ENCODE results near the gene CYTL1. TPM values are rescaled to one million over a fixed set of nuclear protein-coding genes. Genes with fewer than 3 reads are reported as not detected.

The CYTL1 gene
- total and polyA plus RNA-seq, 2 of the 13 experiments (the other 11 are each of a cell fraction or from before 2014, with no cell fraction given) = not detected

GRCh38 chr4:5024673-5025072 is 5.4 kb upstream of the CYTL1 start (continued):
- no peak for TF ChIP-seq SIN3A (IDR thresholded peaks at IDR 0.05; ENCODE audit: borderline replicate concordance, low read depth, low read length)
- TF ChIP-seq MIXL1 (CRISPR knock-in tag; IDR thresholded peaks at IDR 0.05) = no peak
- no peak for TF ChIP-seq ZNF512B (CRISPR knock-in tag; IDR thresholded peaks at IDR 0.05; ENCODE audit: borderline replicate concordance)
- no peak for TF ChIP-seq KLF16 (CRISPR knock-in tag; IDR thresholded peaks at IDR 0.05)

- H3K9me3 ChIP-seq (ENCODE audit: low read length) = no peaks in the 10 kb centered on the region
- intact Hi-C loops (cut with micrococcal nuclease; ENCODE audit: unreplicated experiment) (no loop called here), in situ Hi-C loops (cut with HindIII; ENCODE audit: extremely low pct_ligation_motif_present, low pct_unique_long_range_greater_than_20kb) (no loop called here)
- 22% methylated on average over 2 of the region's 3 CpGs for WGBS (ENCODE audit: low lambda C conversion rate)
- H4K20me1 ChIP-seq (ENCODE audit: insufficient read depth, low read length) = no peaks in the 10 kb centered on the region
- no peaks in the 10 kb centered on the region for H3K36me3 ChIP-seq (replicated peaks in 1 of 2; ENCODE audit: control insufficient read depth in 1 of 2, insufficient read depth in 2 of 2, low read length in 2 of 2)
- no peak overlapping the region for H3K27ac ChIP-seq (ENCODE audit: extremely low read length, insufficient read depth, low read length)
- ChIA-PET POLR2A (no interaction called here), CTCF (ENCODE audit: low intra/inter-chr PET ratio, low total read pairs) (no interaction called here)
- no TSS peak for BruUV-seq (replicated peaks)
- H3K4me1 ChIP-seq (ENCODE audit: insufficient read depth, low read length) = no peaks in the 10 kb centered on the region
- H3K79me2 ChIP-seq (ENCODE audit: insufficient read depth, low read length) = no peaks in the 10 kb centered on the region
- peaks cover 0 to 61% of the 10 kb centered on the region in 2 experiments; a peak in 3 of 5 replicates for H3K27me3 ChIP-seq (ENCODE audit: control insufficient read depth in 1 of 2, insufficient read depth in 2 of 2, low read length in 2 of 2)
- H3K9ac ChIP-seq (ENCODE audit: insufficient read depth, low read depth, low read length) = no peak overlapping the region
- no peak for ATAC-seq
- FAIRE-seq = no peak
- no peak for DNase-seq (ENCODE audit: low spot score)
- H3K4me2 ChIP-seq (ENCODE audit: low read depth, low read length) = no peak overlapping the region
- H2AFZ ChIP-seq (ENCODE audit: low read length) = no peak overlapping the region
- no peak overlapping the region for H3K4me3 ChIP-seq (replicated peaks in 1 of 3; ENCODE audit: insufficient read depth in 1 of 3, low read depth in 2 of 3, low read length in 3 of 3)
- no peak for TF ChIP-seq ZFP37 (CRISPR knock-in tag; IDR thresholded peaks at IDR 0.05; ENCODE audit: borderline replicate concordance)
- no peak for TF ChIP-seq ZNF451 (CRISPR knock-in tag; IDR thresholded peaks at IDR 0.05)
- TF ChIP-seq TMF1 (CRISPR knock-in tag; IDR thresholded peaks at IDR 0.05; ENCODE audit: low read depth) = no peak
- TF ChIP-seq ATF5 (CRISPR knock-in tag; IDR thresholded peaks at IDR 0.05; ENCODE audit: low read depth) = no peak
- no peak for TF ChIP-seq ZNF512 (CRISPR knock-in tag; IDR thresholded peaks at IDR 0.05)
- no peak for TF ChIP-seq ZHX2 (IDR thresholded peaks at IDR 0.05; ENCODE audit: low read depth)
- no peak for TF ChIP-seq ZHX2 (CRISPR knock-in tag; IDR thresholded peaks at IDR 0.05; ENCODE audit: borderline replicate concordance)
- TF ChIP-seq MEF2D (CRISPR knock-in tag; IDR thresholded peaks at IDR 0.05) = no peak
- TF ChIP-seq MAFF (IDR thresholded peaks at IDR 0.05; ENCODE audit: low read depth, low read length) = no peak
Observed at GRCh38 chr4:5021546-5021945, 2.3 kb upstream of the CYTL1 start.
